Heart right ventricle (tissue), 16 donors: ENCODE results near the gene LIG4. TPM values are rescaled to one million over a fixed set of nuclear protein-coding genes. Genes with fewer than 3 reads are reported as not detected.

Experiments
- ATAC-seq, 8 donors: fragments of 200-7000 bp; cut with Tn5 transposase; one replicate each; pipeline ENCODE4 v1.9.1; 2020; ENCODE audit warnings: mild to moderate bottlenecking in 8 of 8, moderate library complexity in 8 of 8, moderate number of reproducible peaks in 1 of 8
- DNase-seq, 2 donors: peaks; one replicate each; pipeline ENCODE4 v3.0.0-alpha.2; 2020
- H3K27ac ChIP-seq, 10 donors: fragments of 200-600 bp; sonication (generic) in 2 of 10; one replicate each; pipeline versions ENCODE4 v1.5.0 to v1.8.0; 2020 to 2022; ENCODE audit warnings: mild to moderate bottlenecking in 3 of 10
- H3K27me3 ChIP-seq, 7 donors: fragments of 200-600 bp; one replicate each; pipeline ENCODE4 v1.8.0; 2021 to 2022; ENCODE audit warnings: mild to moderate bottlenecking in 2 of 7
- H3K36me3 ChIP-seq, 9 donors: fragments of 200-600 bp; sonication (generic) in 1 of 9; one replicate each; pipeline versions ENCODE4 v1.5.0 to v1.8.0; 2020 to 2022; ENCODE audit warnings: mild to moderate bottlenecking in 2 of 9
- H3K4me1 ChIP-seq, 9 donors: fragments of 200-600 bp; sonication (generic) in 1 of 9; one replicate each; pipeline versions ENCODE4 v1.5.0 to v1.8.0; 2020 to 2022; ENCODE audit warnings: mild to moderate bottlenecking in 4 of 9
- H3K4me3 ChIP-seq, 10 donors: fragments of 200-600 bp; sonication (generic) in 2 of 10; one replicate each; pipeline versions ENCODE4 v1.5.0 to v1.8.0; 2020 to 2022; ENCODE audit warnings: mild to moderate bottlenecking in 7 of 10, moderate library complexity in 2 of 10
- H3K9me3 ChIP-seq, 11 donors: fragments of 200-600 bp in 10 of 11; sonication (generic) in 2 of 11; one replicate each; pipeline versions ENCODE4 v1.5.0 to v1.8.0; 2013 to 2022; ENCODE audit warnings: mild to moderate bottlenecking in 2 of 11, control low read depth in 1 of 11, moderate library complexity in 1 of 11
- CTCF ChIP-seq, 9 donors: fragments of 200-600 bp; sonication (generic) in 2 of 9; IDR thresholded peaks; one replicate each; pipeline versions ENCODE4 v1.5.0 to v1.8.0; 2021 to 2022; ENCODE audit warnings: antibody characterized with exemption in 9 of 9, mild to moderate bottlenecking in 5 of 9, moderate library complexity in 1 of 9
- WGBS, 2 donors: extraction: QIAGEN DNeasy Blood & Tissue Kit; methylation state at CpG; one replicate each; pipeline ENCODE4 v1.1.7; 2013; ENCODE audit warnings: inconsistent platforms in 1 of 2; 5-methylcytosine and 5-hydroxymethylcytosine counted together
- intact Hi-C, 10 donors: fragments of 100-400 bp; cut with DNase I; formaldehyde crosslinking; loops; one replicate each; pipeline versions ENCODE4 v1.11.1 to v1.14.2; 2022
- polyA plus RNA-seq, 2 donors: library from polyadenylated mRNA; stranded (reverse); fragments of 200-250 nt; gene quantifications; one replicate each; pipeline ENCODE4 v1.2.3, GENCODE V29; 2013
- total RNA-seq, 10 donors: library from RNA; stranded (reverse); fragmentation: NEBNext Ultra II Directional in 3 of 10; extraction: Animal tissue kit (Norgen Biotek cat#: 25700) in 3 of 10; gene quantifications; one replicate each; pipeline versions ENCODE4 v1.2.1 to v1.2.4, GENCODE V29; 2021 to 2023
- donor health status: Arrhythmogenic right ventricular cardiomyopathy.
- donor health status: ischemic (EF 13 %, LVEDD 7.1; RV severe dilation, severe dysfunction).
- donor health status: healthy with polysubstance abuse.
- donor health status: DM: no; HTN: yes; CAD: no.
- donor health status: DM: no; HTN: no; CAD: no.
- donor health status: ischemic (EF 25% LVEDD 6.9; RV normal size, moderate dysfunction).
- donor health status: ischemic (EF 25% LVEDD 5.7; RV mildly dilated, moderate dysfunction).
- donor health status: healthy.
- donor health status: DM: yes; HTN: yes; CAD: no.
- donor health status: Ischemic cardiomyopathy.
- donor health status: ischemic (EF 35%, LVEDD 5.7; RV mildly dilated, moderate dysfunction).
- donor health status: nonischemic (EF 11% LVEDD 7.7; RV severe dilation, severe dysfunction).
- donor health status: DM: yes; HTN: yes; CAD: no.
- donor health status: PGD.
- donor health status: ischemic (EF 29% LVEDD 5.4; RV normal size, mild dysfunction).
- donor health status: nonischemic (EF 23%, LVEDD 6.1; RV moderate dilation, normal function).

Gene LIG4
- total and polyA plus RNA-seq, 12 donors, result 3.7 to 16.2 (median 9.3) TPM

GRCh38 chr13:108214441-108215271, 680 bp downstream of the LIG4 start:
- H3K9me3 ChIP-seq, result peaks cover 0 to 9% (median 0%) of the 10 kb centered on the region in 11 donors
- WGBS, 2 donors, result 8 to 11% methylated on average over 36 to 41 of the region's 41 CpGs
- H3K4me3 ChIP-seq, result peak overlapping the region in 9 of 10 donors; percentile 7 to 60 (median 38)
- peaks cover 0 to 20% (median 12%) of the 10 kb centered on the region in 9 donors for H3K36me3 ChIP-seq
- peaks cover 0 to 44% (median 40%) of the 10 kb centered on the region in 9 donors for H3K4me1 ChIP-seq
- no peaks in the 10 kb centered on the region for H3K27me3 ChIP-seq
- ATAC-seq, result no peak
- peak overlapping the region in 1 of 10 donors; percentile 11 for H3K27ac ChIP-seq
- intact Hi-C loops, result no loop called here
- TF ChIP-seq CTCF (IDR thresholded peaks at IDR 0.05), result no peak
- DNase-seq, result peak; percentile 11 to 17

- no peak for TF ChIP-seq CTCF (IDR thresholded peaks at IDR 0.05)
- no peak for ATAC-seq
- peaks cover 0 to 27% (median 12%) of the 10 kb centered on the region in 9 donors for H3K36me3 ChIP-seq
- H3K9me3 ChIP-seq, result peaks cover 0 to 14% (median 0%) of the 10 kb centered on the region in 11 donors
- H3K27ac ChIP-seq, result no peak overlapping the region
- H3K4me1 ChIP-seq, result peaks cover 0 to 36% (median 33%) of the 10 kb centered on the region in 9 donors
- H3K27me3 ChIP-seq, result no peaks in the 10 kb centered on the region
- H3K4me3 ChIP-seq, result peak overlapping the region in 3 of 10 donors; percentile 35 to 56 (median 38)
- intact Hi-C loops, result no loop called here
- no peak for DNase-seq
- 57 to 60% methylated on average over 5 of the region's 5 CpGs for WGBS, 2 donors
These were observed 1.4 kb downstream of the LIG4 start for GRCh38 chr13:108213946-108214345.

GRCh38 chr13:108212886-108213285, 2.5 kb downstream of the LIG4 start:
- intact Hi-C loops, result no loop called here
- Histone ChIP-seq H3K27me3 (no peaks in the 10 kb centered on the region), H3K36me3 (peaks cover 0 to 31% (median 12%) of the 10 kb centered on the region in 9 donors), H3K4me1 (peaks cover 0 to 35% (median 28%) of the 10 kb centered on the region in 9 donors), H3K27ac (no peak overlapping the region), H3K9me3 (peaks cover 0 to 23% (median 0%) of the 10 kb centered on the region in 11 donors), H3K4me3 (no peak overlapping the region)
- no peak for DNase-seq
- no peak for ATAC-seq
- WGBS, 2 donors, result 88 to 97% methylated on average over 4 of the region's 4 CpGs
- no peak for TF ChIP-seq CTCF (IDR thresholded peaks at IDR 0.05)

DNA sequence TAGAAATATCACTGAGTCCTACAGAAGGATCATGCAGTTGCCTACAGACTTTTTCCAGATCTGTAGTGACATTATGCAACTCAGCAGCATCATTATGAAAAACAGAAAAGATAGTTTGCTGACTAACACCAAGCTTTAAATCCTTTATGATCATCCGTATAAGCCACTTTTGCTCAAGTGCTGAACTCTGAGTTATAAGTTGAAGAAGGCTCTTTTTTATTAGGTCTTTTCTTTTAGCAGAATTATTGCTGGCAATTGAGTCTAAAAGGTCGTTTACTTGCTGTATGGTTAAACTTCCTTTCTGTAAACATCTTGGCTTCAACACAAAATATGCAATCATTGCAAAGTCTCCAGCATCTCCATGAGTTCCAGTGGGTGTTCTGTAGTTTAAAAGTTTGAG, 4.8 kb downstream of the LIG4 start:
- Histone ChIP-seq H3K9me3 (peaks cover 0 to 23% (median 0%) of the 10 kb centered on the region in 11 donors), H3K36me3 (peaks cover 0 to 31% (median 12%) of the 10 kb centered on the region in 9 donors), H3K27me3 (no peaks in the 10 kb centered on the region), H3K4me1 (peaks cover 0 to 12% (median 9%) of the 10 kb centered on the region in 9 donors), H3K27ac (no peak overlapping the region), H3K4me3 (no peak overlapping the region)
- 78 to 80% methylated on average over 2 of the region's 2 CpGs for WGBS, 2 donors
- TF ChIP-seq CTCF (IDR thresholded peaks at IDR 0.05), result no peak
- intact Hi-C loops, result no loop called here
- DNase-seq (no peak), ATAC-seq (no peak)
